ENCODE results near the gene RTCA. TPM values are rescaled to one million over a fixed set of nuclear protein-coding genes. Genes with fewer than 3 reads are reported as not detected.
"Not testable (repeated sequence)": the region's sequence is repeated elsewhere in the genome, so short reads cannot be mapped to it uniquely, and the experiment has no call there.

Gene RTCA
- total RNA-seq, 2 experiments from 2014 or later: 44.7 to 46.0 TPM

- Mint-ChIP-seq H3K4me3 (no peak overlapping the region), H3K9me3 (no peaks in the 10 kb centered on the region), H3K27ac (no peak overlapping the region), H3K4me1 (ENCODE audit: low read depth) (no peaks in the 10 kb centered on the region), H3K27me3 (peaks cover 1% of the 10 kb centered on the region), H3K36me3 (ENCODE audit: low read depth) (no peaks in the 10 kb centered on the region)
- ChIA-PET CTCF (no interaction called here), POLR2A (no interaction called here)
- TF ChIP-seq CTCF (IDR thresholded peaks at IDR 0.05): no peak
- DNase-seq: no peak
- no peak for ATAC-seq
- intact Hi-C loops (cut with micrococcal nuclease): no loop called here
These were observed 69.4 kb downstream of the RTCA start for GRCh38 chr1:100335436-100335835.

- POLR2A ChIA-PET; H3K27ac Mint-ChIP-seq; H3K4me1 Mint-ChIP-seq (ENCODE audit: low read depth); H3K4me3 Mint-ChIP-seq; intact Hi-C loops (cut with micrococcal nuclease); H3K27me3 Mint-ChIP-seq; H3K36me3 Mint-ChIP-seq (ENCODE audit: low read depth); ATAC-seq; H3K9me3 Mint-ChIP-seq; DNase-seq: not testable (repeated sequence)
- CTCF ChIA-PET: interaction anchor here (0.6 kb wide), 1 partner anchor 217 kb away, joined by 3 read pairs; no protein-coding TSS in a partner anchor
These were observed 71.9 kb downstream of the RTCA start for GRCh38 chr1:100337878-100338277.

- POLR2A ChIA-PET: not testable (repeated sequence)
These were observed 73.7 kb downstream of the RTCA start for GRCh38 chr1:100339735-100340134.

GRCh38 chr1:100340494-100340893 lies 74.5 kb downstream of the RTCA start:
- no peak for DNase-seq
- POLR2A ChIA-PET: no interaction called here
- no peak for TF ChIP-seq CTCF (IDR thresholded peaks at IDR 0.05)
- no peak for ATAC-seq
- H3K4me3 Mint-ChIP-seq: no peak overlapping the region
- no peak overlapping the region for H3K27ac Mint-ChIP-seq
- H3K36me3 Mint-ChIP-seq (ENCODE audit: low read depth): no peaks in the 10 kb centered on the region
- intact Hi-C loops (cut with micrococcal nuclease): no loop called here
- CTCF ChIA-PET: no interaction called here
- peaks cover 1% of the 10 kb centered on the region for H3K27me3 Mint-ChIP-seq
- H3K9me3 Mint-ChIP-seq: no peaks in the 10 kb centered on the region
- H3K4me1 Mint-ChIP-seq (ENCODE audit: low read depth): no peaks in the 10 kb centered on the region

More at GRCh38 chr1:100339735-100340134, 73.7 kb downstream of the RTCA start:
- intact Hi-C loops (cut with micrococcal nuclease); DNase-seq; H3K4me3 Mint-ChIP-seq; ATAC-seq; H3K36me3 Mint-ChIP-seq (ENCODE audit: low read depth); H3K9me3 Mint-ChIP-seq; H3K4me1 Mint-ChIP-seq (ENCODE audit: low read depth); H3K27ac Mint-ChIP-seq; H3K27me3 Mint-ChIP-seq; CTCF ChIA-PET: not testable (repeated sequence)

- POLR2A ChIA-PET: interaction anchor here (1.1 kb wide), 1 partner anchor 75 kb away, joined by 3 read pairs; no protein-coding TSS in a partner anchor
- DNase-seq: no peak
These were observed 76.3 kb downstream of the RTCA start for GRCh38 chr1:100342348-100342747.

More at GRCh38 chr1:100342348-100342747, 76.3 kb downstream of the RTCA start:
- CTCF ChIA-PET: interaction anchor here (1.1 kb wide), 1 partner anchor 113 kb away, joined by 3 read pairs; no protein-coding TSS in a partner anchor
- ATAC-seq: no peak
- no peak overlapping the region for H3K4me3 Mint-ChIP-seq
- no peak overlapping the region for H3K27ac Mint-ChIP-seq
- H3K36me3 Mint-ChIP-seq (ENCODE audit: low read depth): no peaks in the 10 kb centered on the region
- intact Hi-C loops (cut with micrococcal nuclease): no loop called here
- no peaks in the 10 kb centered on the region for H3K9me3 Mint-ChIP-seq
- no peak for TF ChIP-seq CTCF (IDR thresholded peaks at IDR 0.05)
- H3K4me1 Mint-ChIP-seq (ENCODE audit: low read depth): no peaks in the 10 kb centered on the region
- H3K27me3 Mint-ChIP-seq: no peaks in the 10 kb centered on the region

Small RNA genes lying within 50 kb of the gene (microRNA-seq; reads per million reads assigned to microRNA genes)
- gene MIR553 (ENCODE audit: borderline microRNAs expressed, borderline replicate concordance): not detected

Other genes starting within 250 kb of the RTCA start
- 10 to 100 TPM; 12.9 to 13.6 TPM for gene SASS6, start 133.3 kb upstream of the RTCA start, total RNA-seq
- 10 to 100 TPM; 15.5 to 17.5 TPM for gene TRMT13, start 133.1 kb upstream of the RTCA start, total RNA-seq
- gene LRRC39, start 88.0 kb upstream of the RTCA start, total RNA-seq: under 1 TPM; 0.34 to 0.92 TPM
- gene DBT, start 16.4 kb upstream of the RTCA start, total RNA-seq: 10 to 100 TPM; 11.8 to 12.6 TPM
- gene CDC14A, start 86.3 kb downstream of the RTCA start, total RNA-seq: 10 to 100 TPM; 14.3 to 17.2 TPM

Measured in activated CD8-positive, alpha-beta T cell treated with anti-CD3 and anti-CD28 coated beads for 36 hours (primary cell).